Measurements from ENCODE around the gene MAGOH. TPM values are rescaled to one million over a fixed set of nuclear protein-coding genes. Genes with fewer than 3 reads are reported as not detected.

MAGOH gene
- polyA plus RNA-seq, 3 donors: 22.9 to 70.8 (median 69.2) TPM

DNA sequence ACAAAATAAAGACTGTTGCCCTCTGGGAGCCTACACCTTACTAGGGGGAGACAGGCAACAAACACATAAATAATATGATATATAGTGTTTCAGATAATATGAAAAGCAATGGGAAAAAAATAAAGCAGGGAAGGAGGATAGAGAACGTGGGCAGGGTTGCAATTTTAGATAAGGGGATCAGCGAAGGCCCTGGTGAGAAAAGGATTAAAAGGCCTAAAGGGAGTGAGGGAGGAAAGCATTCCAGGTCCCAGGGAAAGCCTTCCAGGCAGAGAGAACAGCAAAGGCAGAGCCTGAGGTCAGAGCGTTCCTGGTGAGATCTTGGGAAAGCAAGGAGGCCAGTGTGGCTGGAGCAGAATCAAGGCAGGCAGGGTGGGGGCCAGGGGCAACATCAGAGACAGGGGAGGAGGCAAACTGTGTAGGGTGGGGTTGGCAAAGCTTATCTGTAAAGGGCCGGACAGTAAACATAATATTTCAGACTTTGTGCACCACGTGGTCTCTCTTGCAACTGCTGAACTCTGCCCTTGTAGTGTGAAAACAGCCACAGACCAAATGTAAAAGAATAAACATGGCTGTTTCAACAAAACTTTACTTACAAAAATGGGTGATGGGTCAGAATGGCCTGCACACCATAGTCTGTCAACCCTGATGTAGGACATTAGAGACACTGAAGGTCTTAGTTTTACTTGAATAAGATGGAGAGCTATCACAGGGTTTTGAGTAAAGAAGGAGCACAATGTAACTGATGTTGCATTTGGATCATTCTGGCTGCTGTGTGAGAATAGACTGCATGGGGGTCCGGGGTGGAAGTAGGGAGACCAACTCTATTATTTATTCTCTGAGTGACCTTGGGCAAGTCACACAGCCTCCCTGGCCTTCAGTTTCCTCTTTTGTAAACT is 55.0 kb downstream of the MAGOH start:
- peaks cover 0 to 7% (median 2%) of the 10 kb centered on the region in 3 donors for H3K27me3 Mint-ChIP-seq (ENCODE audit: low read depth in 3 of 3)
- Histone ChIP-seq H3K9ac (ENCODE audit: insufficient read depth, low read length, poor library complexity, severe bottlenecking) (no peak overlapping the region), H3K27me3 (ENCODE audit: control insufficient read depth in 2 of 2, insufficient read depth in 2 of 2, low read length in 2 of 2) (no peaks in the 10 kb centered on the region), H3K79me2 (ENCODE audit: insufficient read depth, low read length) (no peaks in the 10 kb centered on the region), H2AFZ (ENCODE audit: insufficient read depth, low read depth, low read length, poor library complexity, severe bottlenecking) (peak overlapping the region; percentile 30), H4K20me1 (ENCODE audit: insufficient read depth, low read length) (no peaks in the 10 kb centered on the region), H3K27ac (ENCODE audit: low read depth in 1 of 2, low read length in 2 of 2) (no peak overlapping the region), H3K4me3 (replicated peaks in 1 of 3; ENCODE audit: low read depth in 2 of 3, low read length in 3 of 3) (no peak overlapping the region), H3K4me1 (ENCODE audit: control insufficient read depth in 1 of 2, insufficient read depth in 2 of 2, low read length in 2 of 2) (no peaks in the 10 kb centered on the region), H3K4me2 (replicated peaks; ENCODE audit: extremely low read depth, low read length, poor library complexity, severe bottlenecking) (no peak overlapping the region), H3K9me3 (replicated peaks in 1 of 2; ENCODE audit: control insufficient read depth in 1 of 2, insufficient read depth in 1 of 2, low read length in 2 of 2) (peaks cover 0 to 6% of the 10 kb centered on the region in 2 donors), H3K36me3 (replicated peaks in 1 of 2; ENCODE audit: control insufficient read depth in 1 of 2, insufficient read depth in 2 of 2, low read length in 2 of 2) (no peaks in the 10 kb centered on the region)
- intact Hi-C loops (cut with micrococcal nuclease): no loop called here
- no peaks in the 10 kb centered on the region for H3K4me1 Mint-ChIP-seq
- TF ChIP-seq, protein P1, sequence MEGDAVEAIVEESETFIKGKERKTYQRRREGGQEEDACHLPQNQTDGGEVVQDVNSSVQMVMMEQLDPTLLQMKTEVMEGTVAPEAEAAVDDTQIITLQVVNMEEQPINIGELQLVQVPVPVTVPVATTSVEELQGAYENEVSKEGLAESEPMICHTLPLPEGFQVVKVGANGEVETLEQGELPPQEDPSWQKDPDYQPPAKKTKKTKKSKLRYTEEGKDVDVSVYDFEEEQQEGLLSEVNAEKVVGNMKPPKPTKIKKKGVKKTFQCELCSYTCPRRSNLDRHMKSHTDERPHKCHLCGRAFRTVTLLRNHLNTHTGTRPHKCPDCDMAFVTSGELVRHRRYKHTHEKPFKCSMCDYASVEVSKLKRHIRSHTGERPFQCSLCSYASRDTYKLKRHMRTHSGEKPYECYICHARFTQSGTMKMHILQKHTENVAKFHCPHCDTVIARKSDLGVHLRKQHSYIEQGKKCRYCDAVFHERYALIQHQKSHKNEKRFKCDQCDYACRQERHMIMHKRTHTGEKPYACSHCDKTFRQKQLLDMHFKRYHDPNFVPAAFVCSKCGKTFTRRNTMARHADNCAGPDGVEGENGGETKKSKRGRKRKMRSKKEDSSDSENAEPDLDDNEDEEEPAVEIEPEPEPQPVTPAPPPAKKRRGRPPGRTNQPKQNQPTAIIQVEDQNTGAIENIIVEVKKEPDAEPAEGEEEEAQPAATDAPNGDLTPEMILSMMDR (IDR thresholded peaks at IDR 0.05): no peak
- no peak overlapping the region for H3K4me3 Mint-ChIP-seq
- WGBS (ENCODE audit: insufficient coverage): 92% methylated on average over 5 of the region's 6 CpGs
- no peak overlapping the region for H3K27ac Mint-ChIP-seq
- H3K9me3 Mint-ChIP-seq: no peaks in the 10 kb centered on the region
- H3K36me3 Mint-ChIP-seq: no peaks in the 10 kb centered on the region
- DNase-seq: no peak

DNA sequence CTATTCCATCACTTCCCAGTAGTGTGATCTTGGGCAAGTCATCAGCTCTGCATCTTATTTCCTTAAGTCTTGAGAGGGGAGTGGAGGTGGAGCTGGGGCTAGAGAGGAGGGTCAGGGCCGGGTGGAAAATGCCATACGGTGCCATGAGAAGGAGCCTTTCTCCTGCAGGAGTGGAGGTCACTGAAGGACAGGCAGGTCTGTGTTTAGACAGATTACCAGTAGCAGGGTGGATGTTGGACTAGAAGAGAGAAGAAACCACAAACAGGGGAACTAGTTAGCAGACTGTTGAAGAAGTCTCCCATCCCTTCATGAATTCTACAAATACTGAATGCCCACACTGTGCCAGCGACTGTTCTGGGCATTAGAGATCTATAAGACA is 55.6 kb downstream of the MAGOH start:
- no peak overlapping the region for H3K27ac Mint-ChIP-seq
- DNase-seq: no peak
- peaks cover 0 to 7% (median 2%) of the 10 kb centered on the region in 3 donors for H3K27me3 Mint-ChIP-seq (ENCODE audit: low read depth in 3 of 3)
- H3K79me2 ChIP-seq (ENCODE audit: insufficient read depth, low read length): no peaks in the 10 kb centered on the region
- H3K4me3 Mint-ChIP-seq: no peak overlapping the region
- no peaks in the 10 kb centered on the region for H3K27me3 ChIP-seq (ENCODE audit: control insufficient read depth in 2 of 2, insufficient read depth in 2 of 2, low read length in 2 of 2)
- H3K4me2 ChIP-seq (replicated peaks; ENCODE audit: extremely low read depth, low read length, poor library complexity, severe bottlenecking): no peak overlapping the region
- no peaks in the 10 kb centered on the region for H4K20me1 ChIP-seq (ENCODE audit: insufficient read depth, low read length)
- H3K36me3 Mint-ChIP-seq: no peaks in the 10 kb centered on the region
- intact Hi-C loops (cut with micrococcal nuclease): no loop called here
- H3K4me1 Mint-ChIP-seq: no peaks in the 10 kb centered on the region
- H3K4me3 ChIP-seq (replicated peaks in 1 of 3; ENCODE audit: low read depth in 2 of 3, low read length in 3 of 3): no peak overlapping the region
- H3K9me3 ChIP-seq (replicated peaks in 1 of 2; ENCODE audit: control insufficient read depth in 1 of 2, insufficient read depth in 1 of 2, low read length in 2 of 2): peaks cover 0 to 6% of the 10 kb centered on the region in 2 donors
- no peaks in the 10 kb centered on the region for H3K36me3 ChIP-seq (replicated peaks in 1 of 2; ENCODE audit: control insufficient read depth in 1 of 2, insufficient read depth in 2 of 2, low read length in 2 of 2)
- H2AFZ ChIP-seq (ENCODE audit: insufficient read depth, low read depth, low read length, poor library complexity, severe bottlenecking): peak overlapping the region; percentile 30
- TF ChIP-seq, protein P1 (IDR thresholded peaks at IDR 0.05): no peak
- WGBS (ENCODE audit: insufficient coverage): 80% methylated on average over 2 of the region's 3 CpGs
- H3K4me1 ChIP-seq (ENCODE audit: control insufficient read depth in 1 of 2, insufficient read depth in 2 of 2, low read length in 2 of 2): no peaks in the 10 kb centered on the region
- H3K9me3 Mint-ChIP-seq: no peaks in the 10 kb centered on the region
- no peak overlapping the region for H3K27ac ChIP-seq (ENCODE audit: low read depth in 1 of 2, low read length in 2 of 2)
- H3K9ac ChIP-seq (ENCODE audit: insufficient read depth, low read length, poor library complexity, severe bottlenecking): no peak overlapping the region
